Glomerular visceral epithelial cell (primary cell): Measurements from ENCODE around the gene GBP3.
"Not testable (repeated sequence)": the region's sequence is repeated elsewhere in the genome, so short reads cannot be mapped to it uniquely, and the experiment has no call there.

Experiments used
- DNase-seq: peaks from one replicate; pipeline ENCODE4 v3.0.0-alpha.2; 2016; ENCODE audit errors: extremely low spot score

The GBP3 gene

DNA sequence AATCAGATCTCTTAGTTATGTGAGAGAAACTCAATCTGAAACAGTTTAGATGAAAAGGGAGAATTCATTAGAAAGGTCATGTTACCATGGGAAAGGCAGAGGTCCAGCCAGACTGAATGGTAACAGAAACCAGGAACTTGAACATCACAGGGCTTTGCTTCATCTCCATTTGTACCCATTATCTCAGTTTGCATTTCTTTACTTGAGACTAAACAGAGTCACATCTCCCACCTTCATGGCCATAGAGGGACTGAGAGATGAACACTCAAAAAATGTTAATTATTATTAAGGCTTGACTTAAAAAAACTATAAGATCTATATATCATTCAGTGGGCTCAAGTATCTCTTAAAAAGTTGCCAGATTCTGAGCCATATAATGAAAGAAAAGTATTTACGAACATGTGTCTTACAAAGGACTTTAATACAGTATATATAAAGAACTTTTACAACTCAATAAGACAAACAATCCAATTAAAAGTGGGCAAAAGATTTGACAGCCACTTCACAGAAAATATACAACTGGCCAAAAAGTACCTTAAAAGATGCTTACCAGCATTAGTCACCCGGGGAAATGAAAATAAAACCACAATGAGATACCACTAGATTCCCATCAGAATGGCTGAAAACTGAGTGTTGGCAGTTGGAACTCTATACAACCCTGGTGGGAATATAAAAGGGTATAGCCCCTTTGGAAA lies 43.5 kb downstream of the GBP3 start:
- DNase-seq: peak; percentile 33

DNA sequence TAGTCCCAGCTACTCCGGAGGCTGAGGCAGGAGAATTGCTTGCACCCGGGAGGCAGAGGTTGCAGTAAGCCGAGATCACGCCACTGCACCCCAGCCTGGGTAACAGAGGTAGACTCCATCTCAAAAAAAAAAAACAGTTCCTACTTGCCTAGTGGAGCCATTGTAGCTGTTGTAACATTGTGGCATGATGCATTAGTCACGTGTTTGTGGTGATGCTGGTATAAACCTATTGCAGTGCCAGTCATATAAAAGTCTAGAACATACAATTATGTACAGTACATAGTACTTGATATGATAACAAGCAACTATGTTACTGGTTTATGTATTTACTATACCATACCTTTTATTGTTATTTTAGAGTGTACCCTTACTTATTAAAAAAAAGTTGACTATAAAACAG lies 46.4 kb downstream of the GBP3 start:
- no peak for DNase-seq

DNA sequence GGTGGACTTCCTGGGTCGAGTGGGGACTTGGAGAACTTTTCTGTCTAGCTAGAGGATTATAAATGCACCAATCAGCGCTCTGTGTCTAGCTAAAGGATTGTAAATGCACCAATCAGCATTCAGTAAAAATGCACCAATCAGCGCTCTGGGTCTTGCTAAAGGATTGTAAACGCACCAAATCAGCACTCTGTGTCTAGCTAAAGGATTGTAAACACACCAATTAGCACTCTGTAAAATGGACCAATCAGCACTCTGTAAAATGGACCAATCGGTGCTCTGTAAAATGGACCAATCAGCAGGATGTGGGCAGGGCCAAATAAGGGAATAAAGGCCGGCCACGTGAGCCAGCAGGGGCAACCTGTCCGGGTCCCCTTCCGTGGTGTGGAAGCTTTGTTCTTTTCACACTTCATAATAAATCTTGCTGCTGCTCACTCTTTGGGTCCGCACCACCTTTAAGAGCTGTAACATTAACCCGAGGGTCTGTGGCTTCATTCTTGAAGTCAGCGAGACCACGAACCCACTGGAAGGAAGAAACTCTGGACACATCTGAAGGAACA lies 48.0 kb downstream of the GBP3 start:
- not testable (repeated sequence) for DNase-seq

DNA sequence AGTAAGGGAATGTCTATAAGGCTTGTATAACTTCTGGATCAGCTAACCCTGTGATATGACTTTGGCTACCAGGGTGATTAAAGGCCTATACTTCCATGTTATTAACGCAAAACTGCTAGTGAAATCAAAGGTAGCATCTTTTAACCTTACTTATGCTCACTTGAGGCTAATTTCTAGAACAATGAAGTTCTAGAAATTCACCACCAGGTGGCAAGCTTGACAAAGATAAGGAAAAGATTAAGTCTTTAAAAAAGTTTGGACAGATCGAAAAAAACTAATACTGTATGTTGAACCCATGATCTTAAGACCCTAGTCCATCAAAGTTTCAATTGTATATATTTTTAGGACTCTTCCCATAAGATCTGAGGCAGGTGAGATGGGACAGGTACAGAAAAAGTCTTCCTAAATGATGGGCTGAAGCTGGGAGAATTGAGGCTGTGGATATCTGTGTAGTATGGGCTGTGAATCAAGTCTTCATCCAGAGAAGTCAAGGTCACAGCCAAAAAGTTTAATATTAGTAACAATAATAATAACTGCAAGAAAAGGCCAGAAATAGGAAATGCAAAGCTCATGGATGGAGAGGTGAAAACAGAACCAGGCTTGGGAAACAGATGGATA lies 49.0 kb downstream of the GBP3 start:
- DNase-seq: peak; percentile 46

DNA sequence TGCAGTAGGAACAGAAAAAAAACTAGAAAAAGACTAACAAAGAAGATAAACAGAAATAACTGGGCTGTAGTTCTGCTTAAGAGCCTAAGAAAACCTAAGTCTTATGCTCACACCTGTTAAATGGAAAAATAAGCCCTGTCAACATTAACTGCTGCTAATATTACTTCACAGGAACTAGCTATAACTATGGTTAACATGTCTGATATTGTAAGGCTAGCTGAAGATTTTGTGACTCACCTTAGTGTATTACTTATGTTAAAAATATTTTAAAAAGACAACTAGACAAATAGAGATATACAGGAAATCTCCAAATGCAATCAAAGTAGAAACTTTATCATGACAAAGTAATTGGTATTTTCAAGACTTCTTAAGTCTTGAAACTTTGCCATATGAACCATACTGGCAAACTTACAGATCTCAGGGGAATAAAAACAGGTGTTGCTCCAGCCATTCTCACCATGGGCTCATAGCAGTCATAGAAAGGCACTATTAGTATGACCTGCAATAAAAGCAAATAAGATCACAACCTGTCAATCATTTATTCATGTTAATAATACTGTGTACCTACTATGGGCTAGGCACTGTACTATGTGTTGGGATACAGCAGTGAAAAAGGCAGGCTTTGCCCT lies 60.9 kb downstream of the GBP3 start:
- DNase-seq: no peak

DNA sequence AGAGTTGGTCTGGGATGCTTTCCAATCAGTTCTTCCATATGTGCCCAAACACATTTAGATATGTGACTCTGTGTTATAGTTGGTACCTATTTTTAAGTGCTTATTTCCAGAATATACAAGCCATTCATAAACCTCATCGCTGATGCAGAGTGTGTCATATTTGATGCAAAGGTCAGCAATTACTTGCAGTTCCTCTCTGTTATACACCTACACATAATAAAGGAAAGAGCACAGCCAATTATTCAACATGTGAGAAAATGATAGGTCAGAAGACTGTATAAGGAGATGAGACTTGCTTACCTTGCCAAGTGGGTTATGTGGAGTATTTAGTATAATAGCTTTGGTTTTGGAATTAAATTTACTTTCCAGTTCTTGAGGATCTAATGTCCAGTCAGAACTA lies 61.6 kb downstream of the GBP3 start:
- DNase-seq: no peak
